Prostate gland (tissue), 2 donors: Measurements from ENCODE around the gene CDK19. TPM values are rescaled to one million over a fixed set of nuclear protein-coding genes. Genes with fewer than 3 reads are reported as not detected.
"Not testable (repeated sequence)": the region's sequence is repeated elsewhere in the genome, so short reads cannot be mapped to it uniquely, and the experiment has no call there.

Source experiments
- DNase-seq: peaks from one replicate; pipeline ENCODE4 v3.0.0-alpha.2; 2019; ENCODE audit warnings: low spot score
- H3K27ac ChIP-seq, 2 donors: fragments of 200-600 bp; sonication (generic); 2 replicates each; pipeline ENCODE4 v1.5.1; 2017 to 2019
- H3K27me3 ChIP-seq: fragments of 200-600 bp; sonication (generic); replicated peaks from 2 replicates; pipeline ENCODE4 v1.5.1; 2019; ENCODE audit not compliant: insufficient read depth
- H3K36me3 ChIP-seq, 2 donors: fragments of 200-600 bp; sonication (generic); 1 replicate in 1 of 2; 2 replicates in 1 of 2; pipeline versions ENCODE4 v1.5.1 to v1.8.1; 2017 to 2019
- H3K4me1 ChIP-seq: fragments of 200-600 bp; sonication (generic); replicated peaks from 2 replicates; pipeline ENCODE4 v1.5.1; 2019
- H3K4me3 ChIP-seq, 2 donors: fragments of 200-600 bp; sonication (generic); 2 replicates each; pipeline ENCODE4 v1.5.1; 2017 to 2019
- H3K9me3 ChIP-seq: fragments of 200-600 bp; sonication (generic); 2 replicates; pipeline ENCODE4 v1.5.1; 2017
- POLR2A ChIP-seq: fragments of 450-650 bp; IDR thresholded peaks from one replicate; pipeline ENCODE4 v1.6.1; 2016; ENCODE audit warnings: antibody characterized with exemption, mild to moderate bottlenecking
- POLR2AphosphoS5 ChIP-seq: sonication (generic); formaldehyde crosslinking; IDR thresholded peaks from one replicate; pipeline ENCODE4 v1.6.1; 2017; ENCODE audit warnings: antibody characterized with exemption
- WGBS: methylation state at CpG from one replicate; pipeline ENCODE4 v1.1.5; 2018; 5-methylcytosine and 5-hydroxymethylcytosine counted together
- intact Hi-C: fragments of 100-400 bp; cut with DNase I; formaldehyde crosslinking; loops from one replicate; pipeline ENCODE4 v1.14.2; 2022
- total RNA-seq, 2 donors: library from RNA; depleted of rRNA; stranded (reverse); fragments of >200 nt; gene quantifications; one replicate each; pipeline ENCODE4 v1.1.0, GENCODE V29; 2016
- TF ChIP-seq, protein P1 (sequence below), 4 experiments: fragments of 200-600 bp in 2 of 4; fragments of 450-650 bp in 2 of 4; sonication (generic) in 2 of 4; IDR thresholded peaks; 1 replicate in 3 of 4; 2 replicates in 1 of 4; pipeline ENCODE4 v1.5.1; 2016 to 2019; ENCODE audit warnings: antibody characterized with exemption in 4 of 4, mild to moderate bottlenecking in 2 of 4, moderate library complexity in 2 of 4

The CDK19 gene
- total RNA-seq, 2 donors from 2014 or later = 41.4 to 70.2 TPM

- Histone ChIP-seq H3K36me3 (no peaks in the 10 kb centered on the region), H3K27me3 (no peaks in the 10 kb centered on the region), H3K4me1 (no peaks in the 10 kb centered on the region), H3K4me3 (no peak overlapping the region), H3K27ac (no peak overlapping the region), H3K9me3 (no peaks in the 10 kb centered on the region)
- no peak for TF ChIP-seq POLR2AphosphoS5
- TF ChIP-seq, protein P1, sequence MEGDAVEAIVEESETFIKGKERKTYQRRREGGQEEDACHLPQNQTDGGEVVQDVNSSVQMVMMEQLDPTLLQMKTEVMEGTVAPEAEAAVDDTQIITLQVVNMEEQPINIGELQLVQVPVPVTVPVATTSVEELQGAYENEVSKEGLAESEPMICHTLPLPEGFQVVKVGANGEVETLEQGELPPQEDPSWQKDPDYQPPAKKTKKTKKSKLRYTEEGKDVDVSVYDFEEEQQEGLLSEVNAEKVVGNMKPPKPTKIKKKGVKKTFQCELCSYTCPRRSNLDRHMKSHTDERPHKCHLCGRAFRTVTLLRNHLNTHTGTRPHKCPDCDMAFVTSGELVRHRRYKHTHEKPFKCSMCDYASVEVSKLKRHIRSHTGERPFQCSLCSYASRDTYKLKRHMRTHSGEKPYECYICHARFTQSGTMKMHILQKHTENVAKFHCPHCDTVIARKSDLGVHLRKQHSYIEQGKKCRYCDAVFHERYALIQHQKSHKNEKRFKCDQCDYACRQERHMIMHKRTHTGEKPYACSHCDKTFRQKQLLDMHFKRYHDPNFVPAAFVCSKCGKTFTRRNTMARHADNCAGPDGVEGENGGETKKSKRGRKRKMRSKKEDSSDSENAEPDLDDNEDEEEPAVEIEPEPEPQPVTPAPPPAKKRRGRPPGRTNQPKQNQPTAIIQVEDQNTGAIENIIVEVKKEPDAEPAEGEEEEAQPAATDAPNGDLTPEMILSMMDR (IDR thresholded peaks at IDR 0.05) = no peak
- no peak for TF ChIP-seq POLR2A
- DNase-seq = no peak
- 97% methylated on average over 8 of the region's 8 CpGs for WGBS
- intact Hi-C loops = no loop called here
Observed at GRCh38 chr6:110760589-110760988, 54.7 kb downstream of the CDK19 start.

DNA sequence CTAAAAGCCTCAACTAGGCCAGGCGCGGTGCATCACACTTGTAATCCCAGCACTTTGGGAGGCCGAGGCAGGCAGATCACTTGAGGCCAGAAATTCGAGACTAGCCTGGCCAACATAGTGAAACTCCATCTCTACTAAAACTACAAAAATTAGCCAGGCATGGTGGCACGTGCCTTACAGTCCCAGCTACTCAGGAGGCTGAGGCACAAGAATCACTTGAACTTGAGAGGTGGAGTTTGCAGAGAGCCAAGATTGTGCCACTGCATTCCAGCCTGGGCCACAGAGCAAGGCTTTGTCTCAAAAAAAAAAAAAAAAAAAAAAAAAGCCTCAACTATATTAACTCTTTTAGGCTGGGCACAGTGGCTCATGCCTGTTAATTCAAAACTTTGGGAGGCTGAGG is 55.2 kb downstream of the CDK19 start:
- H3K27me3 ChIP-seq, H3K9me3 ChIP-seq, H3K4me1 ChIP-seq, intact Hi-C loops, H3K27ac ChIP-seq, H3K36me3 ChIP-seq, DNase-seq, H3K4me3 ChIP-seq: not testable (repeated sequence)
- 94% methylated on average over 5 of the region's 5 CpGs for WGBS

GRCh38 chr6:110757926-110758325 is 57.3 kb downstream of the CDK19 start:
- intact Hi-C loops = no loop called here
- H3K9me3 ChIP-seq = no peaks in the 10 kb centered on the region
- TF ChIP-seq POLR2A = no peak
- no peak for TF ChIP-seq POLR2AphosphoS5
- TF ChIP-seq, protein P1 (IDR thresholded peaks at IDR 0.05) = no peak
- H3K36me3 ChIP-seq = no peaks in the 10 kb centered on the region
- no peaks in the 10 kb centered on the region for H3K27me3 ChIP-seq
- no peaks in the 10 kb centered on the region for H3K4me1 ChIP-seq
- WGBS = 94% methylated on average over 4 of the region's 4 CpGs
- no peak for DNase-seq
- H3K27ac ChIP-seq = no peak overlapping the region
- no peak overlapping the region for H3K4me3 ChIP-seq

- Histone ChIP-seq H3K27ac (no peak overlapping the region), H3K9me3 (no peaks in the 10 kb centered on the region), H3K4me1 (no peaks in the 10 kb centered on the region), H3K36me3 (no peaks in the 10 kb centered on the region), H3K4me3 (no peak overlapping the region), H3K27me3 (no peaks in the 10 kb centered on the region)
- 67% methylated on average over 2 of the region's 2 CpGs for WGBS
- TF ChIP-seq POLR2A = no peak
- no peak for TF ChIP-seq POLR2AphosphoS5
- TF ChIP-seq, protein P1 (IDR thresholded peaks at IDR 0.05) = no peak
- DNase-seq = no peak
- intact Hi-C loops = no loop called here
Observed at GRCh38 chr6:110756817-110757216, 58.5 kb downstream of the CDK19 start.

- 37% methylated on average over 3 of the region's 3 CpGs for WGBS
- Histone ChIP-seq H3K4me3 (no peak overlapping the region), H3K36me3 (no peaks in the 10 kb centered on the region), H3K27me3 (no peaks in the 10 kb centered on the region), H3K27ac (no peak overlapping the region), H3K4me1 (no peaks in the 10 kb centered on the region), H3K9me3 (no peaks in the 10 kb centered on the region)
- TF ChIP-seq POLR2AphosphoS5 = no peak
- TF ChIP-seq, protein P1 (IDR thresholded peaks at IDR 0.05) = no peak
- TF ChIP-seq POLR2A = no peak
- no peak for DNase-seq
- intact Hi-C loops = no loop called here
Observed at GRCh38 chr6:110755411-110755834, 59.8 kb downstream of the CDK19 start.

DNA sequence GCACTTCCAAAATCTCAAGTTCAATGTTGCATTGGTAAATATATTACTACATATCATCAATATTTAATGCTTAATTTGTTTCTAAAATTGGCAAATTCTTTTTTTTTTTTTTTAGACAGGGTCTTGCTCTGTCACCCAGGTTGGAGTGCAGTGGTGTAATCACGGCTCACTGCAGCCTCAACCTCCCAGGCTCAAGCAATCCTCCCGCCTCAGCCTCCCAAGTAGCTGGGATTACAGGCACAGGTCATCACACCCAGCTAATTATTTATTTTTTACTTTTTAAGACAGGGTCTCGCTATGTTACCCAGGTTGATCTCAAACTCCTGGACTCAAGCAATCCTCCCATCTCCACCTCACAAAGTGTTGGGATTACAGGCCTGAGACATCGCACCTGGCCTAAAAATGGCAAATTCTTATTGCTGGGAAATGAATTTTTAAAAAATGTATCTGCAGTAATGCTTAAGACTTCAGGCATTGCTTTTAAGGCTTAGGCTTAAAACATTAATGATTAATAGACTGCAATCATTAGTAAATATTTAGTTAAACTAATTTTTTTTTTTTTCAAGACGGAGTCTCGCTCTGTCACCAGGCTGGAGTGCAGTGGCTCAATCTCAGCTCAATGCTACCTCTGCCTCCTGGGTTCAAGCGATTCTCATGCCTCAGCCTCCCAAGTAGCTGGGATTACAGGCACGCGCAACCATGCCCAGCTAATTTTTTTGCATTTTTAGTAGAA is 61.2 kb downstream of the CDK19 start:
- H3K27ac ChIP-seq, intact Hi-C loops, H3K27me3 ChIP-seq, DNase-seq, H3K4me1 ChIP-seq, H3K9me3 ChIP-seq, H3K36me3 ChIP-seq, H3K4me3 ChIP-seq: not testable (repeated sequence)
- WGBS = 97% methylated on average over 9 of the region's 9 CpGs
